ENCODE measurements around the gene MAPT.
"Not testable (repeated sequence)": the region's sequence is repeated elsewhere in the genome, so short reads cannot be mapped to it uniquely, and the experiment has no call there.

Gene MAPT

DNA sequence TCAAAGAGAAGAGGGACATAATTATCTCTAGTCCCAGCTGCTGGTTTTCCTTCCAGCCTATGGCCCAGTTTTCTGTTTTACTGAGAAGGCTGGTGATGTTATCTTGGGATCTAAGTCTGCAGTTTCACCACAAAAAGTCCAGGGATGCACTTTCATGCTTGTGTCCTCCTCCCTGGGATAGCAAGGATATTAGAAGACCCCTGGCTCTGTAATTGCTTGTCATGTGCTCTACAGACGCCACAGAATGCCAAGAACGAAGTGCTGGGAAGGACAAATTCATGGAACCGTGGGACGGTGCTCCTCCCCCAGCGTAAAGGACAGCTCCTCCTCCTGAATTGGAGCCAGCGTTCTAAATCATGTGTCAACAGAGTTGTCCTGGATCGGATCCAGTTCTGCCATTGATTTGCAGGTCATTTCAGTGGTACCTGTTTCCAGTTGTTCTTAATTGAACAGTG lies 8.6 kb downstream of the MAPT start:
- DNase-seq: no peak

DNA sequence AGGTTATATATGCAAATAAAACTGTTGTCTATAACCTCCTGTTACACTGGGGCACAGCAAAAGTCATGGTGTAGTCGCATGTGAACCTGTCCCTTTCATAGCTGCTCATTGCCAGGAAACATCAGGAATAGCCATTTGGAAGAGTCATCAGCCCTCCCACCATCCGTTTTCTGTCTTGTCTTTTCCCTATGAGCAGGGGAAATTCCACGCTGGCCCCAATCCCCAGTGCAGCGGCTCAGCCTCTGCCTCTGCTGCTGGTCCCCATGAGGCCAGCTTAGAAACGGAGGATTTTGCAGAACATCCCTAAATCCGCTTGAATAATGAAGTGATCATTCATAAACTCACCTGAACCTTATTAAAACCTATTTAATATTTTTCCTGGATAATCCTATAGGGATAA lies 10.5 kb downstream of the MAPT start:
- no peak for DNase-seq

DNA sequence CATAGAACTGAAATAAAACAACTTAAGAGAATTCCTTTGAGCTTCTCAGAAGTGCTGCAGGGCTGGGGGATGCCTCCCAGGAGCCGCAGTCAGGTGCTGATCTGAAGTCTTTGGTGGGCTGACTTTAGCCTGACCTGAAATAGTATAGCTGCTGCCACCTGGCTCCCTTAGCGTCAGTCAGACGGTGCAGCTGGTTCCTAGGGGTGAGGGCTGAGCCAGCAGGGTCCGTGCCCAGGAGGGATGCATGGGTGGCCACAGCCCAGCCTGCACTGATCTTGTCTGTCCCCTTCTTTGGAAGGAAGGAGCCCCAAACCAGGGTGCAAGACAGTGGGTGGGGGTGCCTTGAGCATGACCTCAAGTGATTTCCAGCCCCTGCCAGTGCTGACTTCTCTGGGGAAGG lies 11.5 kb downstream of the MAPT start:
- no peak for DNase-seq

DNA sequence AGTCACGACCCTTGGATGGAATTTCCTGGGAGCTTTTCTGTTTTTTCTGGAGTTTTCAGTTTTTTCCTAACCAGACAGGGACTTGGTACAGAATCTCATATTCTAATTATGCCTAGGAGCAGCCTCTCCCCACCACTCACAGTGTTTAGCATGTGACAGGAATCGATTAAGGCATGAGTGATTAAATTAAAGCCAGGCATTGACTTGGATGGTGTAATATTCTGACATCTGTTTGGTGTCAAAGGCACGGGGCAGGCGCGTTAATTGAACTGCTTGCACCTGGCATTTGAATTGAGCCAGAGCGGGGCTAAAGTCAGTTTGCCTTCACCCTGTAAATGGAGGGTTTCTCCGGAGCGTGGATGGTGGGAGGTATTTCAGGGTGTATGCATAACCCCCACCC lies 11.9 kb downstream of the MAPT start:
- DNase-seq: no peak

DNA sequence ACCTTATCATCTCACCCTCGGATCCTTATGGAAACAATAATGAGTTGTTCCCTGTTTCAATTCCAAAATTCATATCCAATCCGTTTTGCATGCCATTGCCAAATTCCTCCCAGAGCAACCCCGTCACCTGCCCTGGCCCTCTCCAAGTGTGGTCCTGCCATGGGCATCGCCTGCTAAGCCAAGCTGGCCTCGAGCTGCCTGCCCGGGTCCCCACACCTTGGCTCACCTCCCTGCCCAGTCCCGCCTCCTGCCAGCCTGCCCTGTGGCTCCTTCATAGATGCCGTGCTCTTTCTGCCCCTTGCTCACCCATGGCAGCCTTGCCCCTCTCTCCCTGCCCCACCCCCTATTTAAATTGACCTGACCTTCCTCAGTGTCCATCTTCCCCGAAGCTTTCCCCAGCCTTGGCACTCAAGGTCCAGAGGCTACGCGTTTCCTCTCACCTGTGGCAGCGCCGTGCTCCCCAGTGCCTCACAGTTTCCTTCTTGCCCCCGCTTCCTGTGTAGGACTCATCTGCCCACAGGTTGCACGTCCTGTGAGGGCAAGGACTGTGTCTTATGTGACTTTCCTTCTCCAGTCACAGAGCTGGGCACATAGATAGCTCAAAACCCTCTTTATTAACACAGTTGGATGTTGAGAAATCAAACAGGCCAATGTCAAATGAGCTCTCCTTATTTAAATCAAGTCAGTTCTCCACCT lies 12.7 kb downstream of the MAPT start:
- no peak for DNase-seq

DNA sequence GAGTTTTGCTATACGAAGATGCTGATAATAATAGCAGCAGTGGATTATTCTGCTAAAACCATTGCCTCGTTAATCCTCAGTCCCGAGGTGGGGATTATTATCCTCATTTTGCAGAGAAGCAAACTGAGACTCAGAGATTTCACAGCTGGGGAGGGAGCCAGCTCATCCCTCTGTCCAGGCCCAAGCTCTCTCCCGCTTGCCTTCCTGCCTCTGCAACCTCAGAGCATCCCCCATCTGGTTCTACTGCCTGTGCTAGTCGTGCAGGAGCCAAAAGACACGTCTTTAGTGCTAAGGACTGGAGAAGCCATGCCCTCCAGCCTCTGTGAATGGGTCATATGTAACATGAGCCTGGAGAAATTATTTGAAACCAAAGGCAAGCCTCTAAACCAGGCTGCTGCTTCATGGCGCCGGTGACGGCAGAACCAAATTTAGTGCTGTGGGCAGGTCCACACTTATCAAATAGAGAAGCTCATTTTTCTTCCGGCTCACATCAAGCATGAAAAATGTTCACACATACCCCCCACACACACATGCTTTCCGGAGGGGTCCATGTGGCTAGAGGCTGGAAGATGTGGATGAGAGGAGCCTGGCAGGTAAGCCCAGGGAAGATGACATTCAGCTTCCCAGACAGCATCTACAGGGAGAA lies 13.5 kb downstream of the MAPT start:
- no peak for DNase-seq

DNA sequence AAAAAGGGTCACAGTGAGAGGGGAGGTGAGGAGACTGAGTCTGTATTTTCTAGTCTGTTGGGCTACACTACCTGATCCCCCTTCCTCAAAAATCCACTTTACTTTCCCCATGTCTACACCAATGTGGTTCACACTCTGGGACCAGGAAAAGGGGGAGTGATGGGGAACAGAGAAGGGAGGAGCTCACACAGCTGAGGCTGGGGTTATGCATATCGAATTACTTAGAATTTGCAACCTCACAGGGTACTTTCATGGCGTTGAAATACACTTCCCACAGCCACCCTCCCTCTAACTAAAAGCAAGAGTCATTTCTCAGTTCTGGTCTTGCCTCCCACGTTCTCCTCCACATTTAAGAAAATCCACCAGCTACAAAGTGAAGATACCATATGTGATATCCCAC lies 14.1 kb downstream of the MAPT start:
- no peak for DNase-seq

DNA sequence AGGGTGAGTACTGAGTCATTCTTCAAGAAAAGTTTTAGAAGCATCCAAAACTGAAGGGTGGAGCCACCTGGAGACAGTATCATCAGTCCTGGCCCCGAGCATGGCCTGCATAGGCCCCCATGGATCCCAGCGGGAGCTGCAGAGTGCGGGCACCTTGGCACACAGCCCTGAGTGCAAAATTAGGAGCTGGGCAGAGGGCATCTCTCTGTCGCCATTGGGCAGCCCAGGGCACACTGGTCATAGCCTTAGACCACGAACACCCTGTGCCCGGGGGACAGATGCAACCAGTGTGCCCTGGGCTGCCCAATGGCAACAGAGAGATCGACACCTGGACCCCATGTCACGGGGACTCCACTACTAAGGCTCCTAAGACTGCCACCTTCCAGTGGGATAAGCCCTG lies 14.6 kb downstream of the MAPT start:
- no peak for DNase-seq

DNA sequence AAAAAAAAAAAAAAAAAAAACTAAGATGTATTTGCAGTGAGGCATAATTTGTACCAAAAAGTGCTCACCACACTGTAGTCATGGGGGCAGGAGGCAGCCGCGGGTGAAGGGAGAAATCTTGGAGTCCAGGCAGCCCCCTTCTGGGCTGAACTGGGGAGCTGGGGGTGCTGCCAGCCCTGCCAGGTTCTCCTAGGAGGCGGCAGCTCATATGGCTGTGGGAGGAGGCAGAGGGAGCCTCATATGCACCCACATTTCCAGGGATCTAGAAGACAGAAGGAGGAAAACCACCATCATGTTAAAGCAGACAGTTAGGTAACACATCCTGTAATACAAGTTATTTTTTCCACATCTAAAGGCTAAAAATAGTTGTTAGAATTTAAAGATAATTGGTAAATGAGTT lies 16.3 kb downstream of the MAPT start:
- no peak for DNase-seq

DNA sequence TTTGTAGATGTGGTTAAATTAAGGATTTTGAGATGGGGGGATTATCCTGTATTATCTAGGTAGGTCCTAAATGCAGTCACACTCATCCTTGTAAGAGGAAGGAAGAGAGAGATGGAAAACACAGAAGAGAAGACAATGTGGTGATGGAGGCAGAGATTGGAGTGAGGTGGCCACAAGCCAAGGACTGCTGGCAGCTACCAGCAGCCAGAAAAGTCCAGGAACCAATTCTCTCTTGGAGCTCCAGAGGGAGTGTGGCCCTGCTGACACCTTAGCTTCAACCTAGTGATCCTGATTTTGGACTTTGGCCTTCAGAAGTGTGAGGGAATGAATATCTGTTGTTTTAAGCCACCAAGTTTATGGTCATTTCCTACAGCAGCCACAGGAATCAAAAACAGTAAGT lies 18.0 kb downstream of the MAPT start:
- DNase-seq: no peak

DNA sequence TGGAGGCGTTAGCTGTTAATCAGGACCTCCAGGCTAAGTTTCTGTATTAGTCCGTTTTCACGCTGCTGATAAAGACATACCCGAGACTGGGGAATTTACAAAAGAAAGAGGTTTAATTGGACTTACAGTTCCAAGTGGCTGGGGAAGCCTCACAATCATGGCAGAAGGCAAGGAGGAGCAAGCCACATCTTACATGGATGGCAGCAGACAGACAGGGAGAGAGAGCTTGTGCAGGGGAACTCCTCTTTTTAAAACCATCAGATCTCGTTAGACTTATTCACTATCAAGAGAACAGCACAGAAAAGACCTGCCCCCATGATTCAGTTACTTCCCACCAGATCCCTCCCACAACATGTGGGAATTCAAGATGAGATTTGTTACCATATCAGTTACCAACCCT lies 18.7 kb downstream of the MAPT start:
- not testable (repeated sequence) for DNase-seq

DNA sequence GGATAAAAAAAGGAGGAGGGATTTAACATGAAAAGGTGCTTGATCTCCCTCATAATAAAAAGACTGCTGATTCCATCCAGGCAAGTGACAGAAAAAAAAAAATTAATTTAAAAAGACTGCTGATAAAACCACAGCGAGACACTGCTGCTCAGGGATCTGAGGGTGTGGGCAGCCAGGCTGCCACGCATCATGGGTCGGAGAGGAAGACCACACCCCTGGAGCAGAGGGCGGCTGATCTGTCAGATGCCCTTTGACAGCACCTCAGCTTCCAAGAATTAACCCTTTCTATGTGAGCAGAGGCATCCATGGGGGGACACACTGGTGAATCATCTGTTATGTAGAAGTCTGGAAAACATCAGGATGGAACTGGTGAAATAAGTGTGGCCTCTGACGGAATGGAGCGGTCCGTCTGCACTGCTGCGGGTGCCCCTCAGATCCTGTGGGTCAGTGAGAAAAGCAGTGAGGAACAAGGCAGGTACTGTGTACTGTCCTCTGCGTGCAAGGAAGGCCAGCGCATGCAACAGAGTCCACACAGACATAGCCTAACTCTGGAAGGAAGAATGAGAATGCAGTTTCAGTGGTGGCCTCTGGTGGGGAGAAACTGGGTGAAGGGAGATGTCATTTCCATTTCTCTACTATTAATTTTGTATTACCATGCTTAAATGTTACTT lies 19.8 kb downstream of the MAPT start:
- DNase-seq: no peak

DNA sequence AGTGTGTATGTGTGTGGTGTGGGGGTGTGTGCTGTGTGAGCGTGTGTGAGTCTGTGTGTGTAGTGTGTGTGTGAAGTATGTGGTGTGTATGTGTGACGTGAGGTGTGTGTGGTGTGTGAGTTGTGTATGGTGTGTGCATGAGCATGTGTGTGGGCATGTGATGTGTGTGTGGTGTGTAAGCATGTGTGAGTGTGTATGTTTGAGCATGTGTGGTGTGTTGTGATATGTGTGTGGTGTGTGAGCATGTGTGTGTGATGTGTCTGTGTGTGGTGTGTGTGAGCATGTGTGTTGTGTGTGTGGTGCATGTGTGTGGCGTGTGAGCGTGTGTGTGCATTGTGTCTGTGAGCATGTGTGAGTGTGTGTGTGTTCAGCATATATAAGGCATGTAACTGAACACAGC lies 20.9 kb downstream of the MAPT start:
- DNase-seq: no peak

DNA sequence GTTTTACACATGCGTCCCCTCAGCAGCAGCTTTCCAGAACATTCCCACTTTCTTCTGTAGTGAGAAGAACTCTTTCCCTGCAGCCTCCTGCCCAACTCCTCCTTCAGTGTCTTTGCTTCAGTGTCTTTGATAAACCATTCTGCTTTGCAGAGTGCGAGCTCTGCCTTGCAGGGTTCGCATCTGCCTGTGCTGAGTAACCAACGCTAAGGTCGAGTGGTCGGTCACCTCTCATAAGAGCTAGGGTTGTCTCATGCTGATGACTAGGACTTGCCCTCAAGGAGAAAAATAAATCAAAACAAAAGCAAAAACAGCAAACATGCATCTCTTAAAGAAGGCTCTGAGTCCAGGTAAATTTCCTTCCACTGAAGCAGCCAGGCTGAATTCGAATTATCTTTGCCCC lies 22.7 kb downstream of the MAPT start:
- DNase-seq: no peak

DNA sequence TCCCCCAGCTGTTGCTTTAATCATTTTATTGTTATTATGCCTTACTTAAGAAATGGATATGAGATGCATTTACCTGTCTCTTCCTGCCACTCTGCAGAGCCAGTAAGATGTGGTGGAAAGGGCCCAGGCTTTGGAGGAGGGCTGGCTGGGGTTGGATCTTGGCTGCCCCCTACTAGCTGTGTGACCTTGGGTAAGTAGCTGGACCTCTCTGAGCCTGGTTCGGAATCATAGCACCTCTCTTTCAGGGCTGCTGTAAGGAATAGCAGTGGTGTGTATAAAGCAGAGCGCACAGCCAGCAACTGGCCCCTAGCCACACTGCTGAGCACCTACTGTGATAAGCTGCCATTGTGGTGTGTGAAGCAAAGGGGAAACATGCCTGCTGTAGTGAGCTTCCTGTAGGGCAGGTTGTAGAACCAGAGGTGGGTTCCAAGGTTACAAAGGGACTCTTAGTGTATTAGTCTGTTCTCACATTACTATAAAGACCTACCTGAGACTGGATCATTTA lies 23.9 kb downstream of the MAPT start:
- DNase-seq: no peak

DNA sequence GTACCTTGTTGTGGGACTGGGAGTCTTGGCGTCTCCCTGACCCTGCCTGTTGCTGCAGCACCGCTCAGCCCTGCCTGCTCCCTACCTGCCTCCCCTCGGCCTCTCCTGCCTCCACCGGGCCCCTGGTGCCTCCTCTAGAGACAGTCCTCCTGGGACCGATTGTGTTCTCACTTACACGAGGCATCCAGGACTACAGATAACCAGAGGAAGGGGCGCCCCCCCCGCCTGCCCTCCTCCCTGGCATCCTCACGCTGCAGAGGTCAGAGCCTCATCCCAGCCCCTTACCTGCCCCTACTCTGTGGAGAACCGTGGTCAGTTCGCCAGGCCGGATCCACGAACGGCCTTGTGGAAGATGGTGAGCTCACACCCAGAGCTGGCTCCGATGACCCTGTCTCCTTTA lies 24.8 kb downstream of the MAPT start:
- no peak for DNase-seq

DNA sequence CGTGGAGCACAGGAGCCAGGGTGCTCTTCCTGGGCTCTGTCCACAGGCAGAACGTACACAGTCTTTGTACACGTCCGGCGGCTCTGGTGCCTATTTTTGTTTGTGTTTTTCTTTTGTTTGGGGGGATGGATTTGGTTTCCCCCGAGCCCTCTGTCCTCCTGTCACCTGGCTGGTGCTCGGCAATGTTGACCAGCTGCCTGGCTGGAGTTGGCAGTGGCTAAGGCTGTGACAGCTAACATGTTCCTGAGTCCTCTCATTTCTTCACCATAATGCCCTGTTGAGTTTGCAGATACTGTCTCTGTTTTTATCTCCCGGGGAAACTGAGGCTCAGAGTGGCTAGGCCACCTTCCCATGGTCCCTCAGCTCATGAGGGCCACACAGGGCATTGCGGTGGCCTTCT lies 25.7 kb downstream of the MAPT start:
- no peak for DNase-seq

DNA sequence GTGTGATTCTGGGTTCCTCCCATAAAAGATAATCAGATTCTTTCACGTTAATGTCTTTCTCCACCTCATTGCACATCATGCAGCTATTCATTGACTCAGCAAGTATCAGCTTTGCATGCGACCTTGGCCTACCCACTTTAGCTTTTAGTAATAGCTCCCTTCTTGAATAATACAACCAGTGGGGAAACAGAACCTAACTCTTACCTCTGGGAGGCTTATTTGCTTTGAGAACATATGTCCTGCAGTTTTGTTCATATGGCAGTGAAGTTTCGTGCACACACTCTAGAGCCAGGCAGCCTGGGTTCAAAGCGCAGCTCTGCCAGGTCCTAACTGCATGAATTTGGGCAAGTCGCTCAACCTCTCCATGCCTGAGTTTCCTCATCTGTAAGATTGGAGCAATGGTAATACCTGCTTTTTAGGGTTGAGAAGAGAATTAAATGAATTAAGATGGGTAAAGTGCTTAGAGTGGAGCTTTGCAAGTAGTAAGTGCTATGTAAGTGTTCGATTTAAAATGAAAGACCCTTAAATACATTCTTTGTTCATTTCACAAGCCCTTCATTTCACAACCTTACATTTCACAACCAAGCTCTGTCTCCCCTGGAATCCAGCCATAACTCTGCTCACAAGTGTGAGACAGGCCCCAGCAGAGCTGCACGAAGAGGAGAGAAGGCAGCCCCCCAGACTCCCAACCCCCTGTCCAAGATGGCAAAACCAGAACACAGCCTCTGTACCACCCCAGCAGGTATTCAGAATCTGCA lies 29.3 kb downstream of the MAPT start:
- DNase-seq: no peak

DNA sequence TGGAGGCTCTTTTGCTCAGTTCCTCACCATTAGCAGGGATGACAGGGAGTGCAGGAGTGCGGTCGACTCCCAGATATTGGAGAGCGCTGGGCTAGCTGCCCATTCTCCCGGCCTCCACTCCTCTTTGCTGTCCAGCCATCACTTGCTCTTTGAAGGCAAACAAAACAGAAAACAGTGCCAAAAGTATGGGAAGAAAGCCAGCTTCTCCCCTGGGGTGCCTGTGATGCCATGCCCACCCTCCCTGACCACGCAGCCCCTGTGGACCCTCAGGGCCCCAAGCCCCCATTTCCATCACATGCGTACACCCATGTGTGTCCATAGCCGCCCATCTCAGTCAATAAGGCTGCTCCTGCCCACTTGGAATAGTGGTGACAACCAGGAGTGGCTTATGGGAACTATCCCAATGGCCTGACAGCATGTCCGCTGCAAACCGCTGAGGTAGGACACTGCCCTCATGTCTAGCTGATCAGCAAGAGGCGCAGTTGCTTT lies 30.0 kb downstream of the MAPT start:
- DNase-seq: no peak

DNA sequence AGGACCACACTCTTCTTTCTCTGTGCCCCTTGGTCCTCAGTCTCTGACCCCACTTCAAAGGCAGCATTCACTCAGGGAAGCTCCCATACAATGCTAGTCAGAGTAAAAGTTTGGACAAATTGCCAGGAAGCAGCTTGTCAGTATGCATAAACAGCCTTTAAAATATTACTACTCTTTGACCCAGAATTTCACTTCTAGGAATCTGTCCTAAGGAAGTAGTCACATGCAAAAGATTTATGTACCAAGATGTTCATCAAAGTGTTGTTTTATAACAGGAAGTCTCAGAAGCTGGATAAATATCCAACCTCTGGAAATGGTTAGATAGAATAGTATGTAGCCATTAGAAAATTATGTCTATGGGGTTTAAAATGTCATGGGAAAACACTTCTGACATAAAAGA lies 31.0 kb downstream of the MAPT start:
- DNase-seq: no peak

DNA sequence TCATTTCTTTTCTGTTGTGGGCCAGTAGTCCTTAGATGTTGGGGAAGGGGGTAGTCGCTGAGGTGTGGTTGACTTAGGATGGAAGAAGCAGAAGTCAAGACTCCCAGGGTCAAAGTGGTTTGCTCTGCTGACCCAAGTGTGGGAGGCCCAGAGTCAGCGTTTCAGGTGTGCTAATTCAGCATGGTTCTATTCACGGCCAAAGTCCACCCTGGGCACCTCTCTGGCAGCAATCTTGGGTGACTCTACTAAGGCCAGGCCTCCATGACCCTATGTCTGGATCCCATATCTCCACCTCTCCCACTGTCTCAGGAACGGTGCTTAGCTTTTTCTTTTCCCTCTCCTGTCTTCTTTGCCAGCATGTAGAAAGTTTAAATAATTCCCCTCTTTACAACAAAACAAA lies 32.9 kb downstream of the MAPT start:
- DNase-seq: no peak

DNA sequence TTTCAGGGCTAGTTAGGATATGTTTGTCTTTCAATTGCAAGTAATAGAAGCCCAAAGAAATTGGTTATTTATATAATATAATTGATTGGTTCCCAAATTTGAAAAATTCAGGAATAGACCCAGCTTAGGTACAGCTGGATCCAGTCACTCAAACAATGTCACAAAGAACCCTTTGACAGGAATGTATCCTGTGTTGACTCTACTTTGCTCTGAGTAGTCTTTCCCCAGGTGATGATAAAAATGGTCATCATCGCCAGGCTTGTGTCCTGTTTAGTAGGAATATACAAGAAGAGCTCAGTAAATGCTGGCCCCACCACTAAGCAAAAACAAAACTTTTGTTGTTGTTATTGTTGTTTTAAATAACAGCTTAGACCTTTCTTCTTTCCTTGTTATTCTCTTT lies 35.0 kb downstream of the MAPT start:
- DNase-seq: no peak

DNA sequence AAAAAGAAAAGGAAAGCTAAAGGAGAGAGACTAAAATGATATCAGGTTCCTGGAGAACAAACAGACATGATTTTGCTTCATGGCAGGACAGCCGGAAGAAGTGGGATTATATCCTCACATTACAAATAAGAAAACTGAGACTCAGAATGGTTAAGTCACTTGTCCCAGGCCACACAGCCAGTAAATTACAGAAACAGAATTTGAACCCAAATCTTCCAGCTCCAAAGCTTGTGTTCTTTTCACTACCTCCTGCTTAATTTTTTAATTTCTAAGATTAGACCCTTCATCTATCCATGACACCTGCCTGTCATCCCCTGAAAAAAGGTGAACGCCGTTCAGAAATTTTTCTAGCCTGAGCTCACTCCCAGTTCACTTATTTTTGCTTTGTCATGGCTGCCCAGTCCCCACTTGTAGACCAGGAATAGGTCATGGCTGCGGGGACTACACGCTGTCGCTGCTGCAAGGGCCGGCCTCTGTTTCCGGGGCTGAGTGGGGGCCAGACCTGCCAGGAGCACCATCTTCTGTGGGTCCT lies 36.1 kb downstream of the MAPT start:
- no peak for DNase-seq
